GM12872 (cell line): Measurements from ENCODE around the gene HAGHL.

Experiments used
- CTCF ChIP-seq: IDR thresholded peaks from 3 replicates; pipeline ENCODE4 v1.5.1; 2011; ENCODE audit warnings: low read depth, mild to moderate bottlenecking, low read length, moderate library complexity; ENCODE audit not compliant: insufficient read depth

Gene HAGHL

GRCh38 chr16:765488-765865 lies 38.6 kb downstream of the HAGHL start:
- no peak for TF ChIP-seq CTCF

- no peak for TF ChIP-seq CTCF
Observed at GRCh38 chr16:766008-766819, 39.3 kb downstream of the HAGHL start.

- TF ChIP-seq CTCF: no peak
Observed at GRCh38 chr16:766820-767640, 40.1 kb downstream of the HAGHL start.

DNA sequence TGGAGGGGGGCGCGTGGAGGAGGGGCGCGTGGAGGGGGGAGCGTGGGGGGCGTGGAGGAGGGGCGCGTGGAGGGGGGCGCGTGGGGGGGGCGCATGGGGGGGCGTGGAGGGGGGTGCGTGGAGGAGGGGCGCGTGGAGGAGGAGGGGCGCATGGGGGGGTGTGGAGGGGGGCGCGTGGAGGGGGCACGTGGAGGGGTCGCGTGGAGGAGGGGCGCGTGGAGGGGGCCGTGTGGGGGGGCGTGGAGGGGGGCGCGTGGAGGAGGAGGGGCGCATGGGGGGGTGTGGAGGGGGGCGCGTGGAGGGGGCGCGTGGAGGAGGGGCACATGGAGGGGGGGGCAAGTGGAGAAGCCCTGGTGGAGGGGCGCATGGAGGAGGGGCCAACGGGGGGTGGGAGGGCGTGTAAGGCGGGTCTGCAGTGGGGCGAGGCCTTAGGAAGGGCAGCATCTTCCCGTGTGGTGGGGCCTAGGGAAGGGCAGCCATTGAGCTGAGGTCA lies 40.9 kb downstream of the HAGHL start:
- no peak for TF ChIP-seq CTCF

- no peak for TF ChIP-seq CTCF
Observed at GRCh38 chr16:768428-768827, 41.5 kb downstream of the HAGHL start.

- TF ChIP-seq CTCF: no peak
Observed at GRCh38 chr16:769184-769784, 42.4 kb downstream of the HAGHL start.

GRCh38 chr16:769934-770333 lies 43.0 kb downstream of the HAGHL start:
- no peak for TF ChIP-seq CTCF
